ENCODE measurements around the gene GATD1. TPM values are rescaled to one million over a fixed set of nuclear protein-coding genes. Genes with fewer than 3 reads are reported as not detected.

GATD1 gene
- total and polyA plus RNA-seq, 10 of the 15 experiments (the other 5 are each of a cell fraction or from before 2014, with no cell fraction given), result 1.2 to 92.6 (median 22.3) TPM

DNA sequence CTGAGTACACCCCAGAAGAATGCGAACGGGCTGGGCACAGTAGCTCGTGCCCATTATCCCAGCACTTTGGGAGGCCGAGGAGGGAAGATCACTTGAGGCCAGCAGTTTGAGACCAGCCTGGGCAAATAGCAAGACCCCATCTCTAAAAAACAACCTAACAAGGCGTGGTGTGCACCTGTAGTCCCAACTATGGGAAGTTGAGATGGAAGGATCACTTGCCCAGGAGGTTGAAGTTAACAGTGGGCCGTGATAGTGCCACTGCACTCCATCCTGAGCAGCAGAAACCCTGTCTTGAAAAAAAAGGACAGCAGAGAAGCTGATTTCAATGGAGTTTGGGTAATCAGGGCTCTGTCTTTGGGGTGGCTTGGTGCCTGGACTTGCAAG lies 35.8 kb upstream of the GATD1 start:
- DNase-seq (ENCODE audit: low read depth, low spot score), result no peak
- ATAC-seq, result no peak
- H3K4me3 ChIP-seq, result no peak overlapping the region
- H3K9ac ChIP-seq (ENCODE audit: control insufficient read depth, insufficient read depth, low read length), result no peak overlapping the region
- ChIA-PET RAD21 (ENCODE audit: unreplicated experiment) (no interaction called here), POLR2A (no interaction called here), CTCF (no interaction called here), SMC1A (ENCODE audit: uncharacterized antibody, unreplicated experiment) (no interaction called here)
- H3K9me3 ChIP-seq (replicated peaks; ENCODE audit: control insufficient read depth, insufficient read depth, low read length), result no peaks in the 10 kb centered on the region
- H3K27me3 ChIP-seq (replicated peaks in 1 of 2; ENCODE audit: control insufficient read depth in 2 of 2, insufficient read depth in 2 of 2, low read length in 1 of 2), result no peaks in the 10 kb centered on the region
- in situ Hi-C loops (cut with MboI), result loop anchor here (25.0 kb wide), 1 partner anchor 1574 kb away; the partner anchor contains the start of gene CD81
- intact Hi-C loops (cut with micrococcal nuclease; ENCODE audit: unreplicated experiment), result no loop called here
- no peak overlapping the region for H3K27ac ChIP-seq (ENCODE audit: control insufficient read depth, insufficient read depth)
- peaks cover 8 to 28% of the 10 kb centered on the region in 2 experiments; a peak in 3 of 4 replicates for H3K36me3 ChIP-seq (ENCODE audit: control insufficient read depth in 2 of 2, insufficient read depth in 2 of 2, low read length in 1 of 2)
- no TSS peak for BruUV-seq (replicated peaks)
- H3K4me2 ChIP-seq (ENCODE audit: control insufficient read depth, insufficient read depth), result no peak overlapping the region
- no peak for FAIRE-seq
- peaks cover 36% of the 10 kb centered on the region for H3K79me2 ChIP-seq (ENCODE audit: control insufficient read depth, insufficient read depth, low read length)
- peaks cover 7% of the 10 kb centered on the region; the same call in 1 of the 2 replicates for H3K4me1 ChIP-seq (ENCODE audit: control insufficient read depth, insufficient read depth, low read length)
- WGBS (ENCODE audit: insufficient coverage, insufficient replicate concordance, low lambda C conversion rate, missing lambda C conversion rate), result 97% methylated on average over 6 of the region's 6 CpGs
- peaks cover 8% of the 10 kb centered on the region; the same call in 1 of the 2 replicates for H4K20me1 ChIP-seq (ENCODE audit: control insufficient read depth, insufficient read depth)
- H2AFZ ChIP-seq (ENCODE audit: control insufficient read depth, low read depth, low read length), result no peak overlapping the region
- no peak for TF ChIP-seq STAT1 (conservative IDR thresholded peaks at IDR 0.05)
- no peak for TF ChIP-seq RAD51 (IDR thresholded peaks at IDR 0.05)
- TF ChIP-seq E4F1 (IDR thresholded peaks at IDR 0.05; ENCODE audit: borderline replicate concordance, partially characterized antibody), result no peak
- no peak for TF ChIP-seq MXI1 (IDR thresholded peaks at IDR 0.05; ENCODE audit: low read depth, low read length)
- TF ChIP-seq FOXK2 (IDR thresholded peaks at IDR 0.05), result no peak
- TF ChIP-seq TBL1XR1 (IDR thresholded peaks at IDR 0.05; ENCODE audit: low read depth, low read length), result no peak
- TF ChIP-seq RUNX3 (IDR thresholded peaks at IDR 0.05; ENCODE audit: low read length), result no peak
- TF ChIP-seq BHLHE40 (IDR thresholded peaks at IDR 0.05; ENCODE audit: borderline replicate concordance in 1 of 2, low read depth in 2 of 2, low read length in 1 of 2), result no peak
- no peak for TF ChIP-seq PAX5 (IDR thresholded peaks at IDR 0.05; ENCODE audit: borderline replicate concordance, low read depth, low read length)
- TF ChIP-seq ESRRA (IDR thresholded peaks at IDR 0.05; ENCODE audit: low read length), result no peak
- no peak for TF ChIP-seq MTA2 (IDR thresholded peaks at IDR 0.05; ENCODE audit: low read depth)
- no peak for TF ChIP-seq SUPT20H (IDR thresholded peaks at IDR 0.05; ENCODE audit: borderline replicate concordance, control insufficient read depth, low read depth, low read length)
- no peak for TF ChIP-seq RBBP5 (conservative IDR thresholded peaks at IDR 0.05)
- no peak for TF ChIP-seq MAX (IDR thresholded peaks at IDR 0.05; ENCODE audit: low read depth, low read length)
- no peak for TF ChIP-seq POLR2AphosphoS2 (IDR thresholded peaks at IDR 0.05; ENCODE audit: low read depth, low read length)
- TF ChIP-seq CUX1 (IDR thresholded peaks at IDR 0.05; ENCODE audit: insufficient replicate concordance, low read depth, low read length), result no peak
- no peak for TF ChIP-seq MYB (IDR thresholded peaks at IDR 0.05; ENCODE audit: borderline replicate concordance, low read depth, low read length)

Measured in GM12878 (cell line).